Fibroblast of peridontal ligament (primary cell): ENCODE results near the gene COCH.

ENCODE experiments used
- DNase-seq: peaks from one replicate; pipeline ENCODE4 v3.0.0-alpha.2; 2010; ENCODE audit errors: extremely low read depth

COCH gene

GRCh38 chr14:30874120-30874998, at the start of gene COCH:
Gene COCH (plus strand): TSS chr14:30874559. CDS start chr14:30874939, 380 bp downstream.
- no peak for DNase-seq

- DNase-seq = no peak
Observed at GRCh38 chr14:30826070-30826469, 48.3 kb upstream of the COCH start.

- DNase-seq = no peak
Observed at GRCh38 chr14:30829853-30830252, 44.5 kb upstream of the COCH start.

GRCh38 chr14:30834353-30834752, 40.0 kb upstream of the COCH start:
- DNase-seq = no peak

GRCh38 chr14:30838351-30838750, 36.0 kb upstream of the COCH start:
- no peak for DNase-seq

- DNase-seq = no peak
Observed at GRCh38 chr14:30840086-30840779, 34.1 kb upstream of the COCH start.

- no peak for DNase-seq
Observed at GRCh38 chr14:30842431-30842830, 31.9 kb upstream of the COCH start.

GRCh38 chr14:30848449-30849240, 25.7 kb upstream of the COCH start:
- no peak for DNase-seq

- no peak for DNase-seq
Observed at GRCh38 chr14:30849354-30849753, 25.0 kb upstream of the COCH start.

- no peak for DNase-seq
Observed at GRCh38 chr14:30849983-30850382, 24.4 kb upstream of the COCH start.

GRCh38 chr14:30853946-30854345, 20.4 kb upstream of the COCH start:
- DNase-seq = no peak

- no peak for DNase-seq
Observed at GRCh38 chr14:30854492-30854891, 19.9 kb upstream of the COCH start.

- no peak for DNase-seq
Observed at GRCh38 chr14:30855345-30856037, 18.9 kb upstream of the COCH start.

GRCh38 chr14:30861200-30861599, 13.2 kb upstream of the COCH start:
- DNase-seq = no peak

GRCh38 chr14:30864934-30865333, 9.4 kb upstream of the COCH start:
- no peak for DNase-seq

GRCh38 chr14:30868736-30869135, 5.6 kb upstream of the COCH start:
- no peak for DNase-seq

GRCh38 chr14:30869551-30870155, 4.7 kb upstream of the COCH start:
- DNase-seq = no peak

- DNase-seq = no peak
Observed at GRCh38 chr14:30872602-30873001, 1.8 kb upstream of the COCH start.

GRCh38 chr14:30873308-30874119, 845 bp upstream of the COCH start:
- no peak for DNase-seq

GRCh38 chr14:30874999-30875787, 834 bp downstream of the COCH start:
- DNase-seq = no peak
